IPS-20b (cell line): ENCODE data around the gene PEAR1.

Experiments
- H3K27ac ChIP-seq: one replicate; pipeline ENCODE4 v1.5.1; 2013; ENCODE audit warnings: low read length
- H3K27me3 ChIP-seq: 2 replicates; pipeline ENCODE4 v1.6.1; 2013; ENCODE audit warnings: mild to moderate bottlenecking, low read length, inconsistent platforms; ENCODE audit not compliant: insufficient read depth
- H3K36me3 ChIP-seq: 2 replicates; pipeline ENCODE4 v1.6.1; 2013; ENCODE audit warnings: low read depth, mild to moderate bottlenecking, inconsistent platforms, low read length, moderate library complexity; ENCODE audit not compliant: insufficient read depth
- H3K4me1 ChIP-seq: 2 replicates; pipeline ENCODE4 v1.6.1; 2013; ENCODE audit warnings: mild to moderate bottlenecking, control low read depth, inconsistent platforms, low read length, moderate library complexity; ENCODE audit not compliant: insufficient read depth
- H3K4me3 ChIP-seq: 2 replicates; pipeline ENCODE4 v1.5.1; 2013; ENCODE audit warnings: mild to moderate bottlenecking, low read length, inconsistent platforms
- H3K9ac ChIP-seq: 2 replicates; pipeline ENCODE4 v1.6.1; 2013; ENCODE audit warnings: low read depth, mild to moderate bottlenecking, inconsistent platforms, low read length, moderate library complexity
- H3K9me3 ChIP-seq: 2 replicates; pipeline ENCODE4 v1.6.1; 2013; ENCODE audit warnings: mild to moderate bottlenecking, low read depth, low read length, inconsistent platforms; ENCODE audit not compliant: insufficient read depth

Gene PEAR1

DNA sequence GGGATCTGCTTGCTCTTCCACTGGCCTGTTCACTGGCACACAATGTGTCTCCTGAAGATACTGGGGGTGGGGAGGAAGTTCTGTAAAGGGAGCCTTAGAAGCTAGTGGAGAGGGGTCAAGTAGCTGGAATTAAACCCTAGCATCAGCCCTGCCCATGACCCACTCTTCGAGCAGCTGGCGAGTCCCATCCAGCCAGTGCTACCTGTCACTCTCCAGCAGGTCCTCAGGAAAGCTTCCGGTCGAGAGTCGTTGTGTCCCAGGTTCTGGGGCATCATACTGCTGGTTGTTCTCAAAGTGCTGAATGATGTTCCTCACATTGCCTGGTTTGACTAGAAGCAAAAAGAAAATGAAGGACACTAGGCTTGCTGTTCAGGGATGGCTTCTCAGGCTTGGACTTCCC lies 57.9 kb downstream of the PEAR1 start:
- Histone ChIP-seq H3K4me3 (no peak overlapping the region), H3K9me3 (no peaks in the 10 kb centered on the region), H3K27ac (no peak overlapping the region), H3K36me3 (peaks cover 88% of the 10 kb centered on the region), H3K9ac (no peak overlapping the region), H3K4me1 (no peaks in the 10 kb centered on the region), H3K27me3 (no peaks in the 10 kb centered on the region)

DNA sequence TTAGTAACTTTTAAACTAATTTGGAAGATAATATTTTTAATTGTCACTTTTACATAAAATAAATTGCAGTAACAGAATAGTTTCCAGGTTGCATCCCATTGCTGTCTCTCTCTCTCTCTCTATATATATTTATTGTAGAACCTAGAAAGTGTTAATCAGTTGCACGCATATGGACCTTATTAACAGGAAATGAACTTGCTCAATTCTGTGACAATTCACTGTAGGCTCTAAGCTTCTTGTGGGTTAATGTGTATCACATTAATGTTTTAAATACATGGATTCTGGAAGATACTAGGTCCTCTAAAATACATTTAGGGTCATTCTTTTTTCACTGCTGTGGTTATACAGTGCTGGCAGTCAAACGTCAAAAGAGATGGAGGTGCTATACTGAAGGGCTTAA lies 60.1 kb downstream of the PEAR1 start:
- H3K9ac ChIP-seq = no peak overlapping the region

DNA sequence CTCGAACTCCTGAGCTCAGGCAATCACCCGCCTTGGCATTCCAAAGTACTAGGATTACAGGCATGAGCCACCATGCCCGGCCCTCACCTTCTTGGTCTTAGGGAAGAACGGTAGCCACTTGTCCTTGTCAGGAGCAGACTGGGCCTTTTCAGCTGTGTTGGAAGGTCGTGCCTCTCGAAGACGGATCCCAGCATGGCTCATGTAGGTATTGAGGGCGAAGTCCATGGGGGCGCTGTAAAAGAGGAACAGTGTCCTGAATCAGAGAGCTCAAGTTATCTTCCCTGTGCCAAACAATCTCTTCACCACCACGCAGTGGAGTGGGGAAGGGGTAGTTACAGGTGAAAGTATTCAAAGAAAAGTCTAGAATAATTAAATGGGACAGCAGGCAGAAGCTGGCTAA lies 62.8 kb downstream of the PEAR1 start:
- no peak overlapping the region for H3K9ac ChIP-seq
- no peak overlapping the region for H3K4me3 ChIP-seq
- H3K27ac ChIP-seq = no peak overlapping the region
- no peaks in the 10 kb centered on the region for H3K9me3 ChIP-seq
- H3K36me3 ChIP-seq = peaks cover 86% of the 10 kb centered on the region
- no peaks in the 10 kb centered on the region for H3K4me1 ChIP-seq
- no peaks in the 10 kb centered on the region for H3K27me3 ChIP-seq

More for the DNA sequence above, 60.1 kb downstream of the PEAR1 start:
- no peak overlapping the region for H3K4me3 ChIP-seq
- no peaks in the 10 kb centered on the region for H3K27me3 ChIP-seq
- peaks cover 88% of the 10 kb centered on the region for H3K36me3 ChIP-seq
- H3K4me1 ChIP-seq = no peaks in the 10 kb centered on the region
- H3K27ac ChIP-seq = no peak overlapping the region
- no peaks in the 10 kb centered on the region for H3K9me3 ChIP-seq

DNA sequence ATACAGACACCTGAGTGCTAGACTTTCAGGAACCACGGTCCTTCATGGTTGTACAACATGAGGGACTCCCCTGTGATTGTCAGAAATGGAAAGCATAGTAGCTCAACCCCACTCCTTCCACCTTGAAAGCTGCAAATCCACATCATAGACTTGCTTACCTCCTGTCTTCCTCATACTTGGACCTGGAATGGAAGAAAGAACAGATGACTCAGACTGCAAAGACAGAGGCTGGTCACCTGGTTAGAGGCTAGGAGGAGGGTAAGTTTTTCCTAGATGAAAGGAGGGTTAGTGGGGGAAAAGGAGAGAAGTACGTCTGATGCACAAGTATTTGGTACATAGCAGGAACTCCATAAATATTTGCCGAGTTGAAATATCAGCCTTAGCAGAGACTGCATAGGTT lies 64.1 kb downstream of the PEAR1 start:
- H3K27me3 ChIP-seq = no peaks in the 10 kb centered on the region
- H3K4me1 ChIP-seq = no peaks in the 10 kb centered on the region
- H3K36me3 ChIP-seq = peaks cover 84% of the 10 kb centered on the region
- no peaks in the 10 kb centered on the region for H3K9me3 ChIP-seq
- no peak overlapping the region for H3K9ac ChIP-seq
- H3K27ac ChIP-seq = no peak overlapping the region
- no peak overlapping the region for H3K4me3 ChIP-seq

DNA sequence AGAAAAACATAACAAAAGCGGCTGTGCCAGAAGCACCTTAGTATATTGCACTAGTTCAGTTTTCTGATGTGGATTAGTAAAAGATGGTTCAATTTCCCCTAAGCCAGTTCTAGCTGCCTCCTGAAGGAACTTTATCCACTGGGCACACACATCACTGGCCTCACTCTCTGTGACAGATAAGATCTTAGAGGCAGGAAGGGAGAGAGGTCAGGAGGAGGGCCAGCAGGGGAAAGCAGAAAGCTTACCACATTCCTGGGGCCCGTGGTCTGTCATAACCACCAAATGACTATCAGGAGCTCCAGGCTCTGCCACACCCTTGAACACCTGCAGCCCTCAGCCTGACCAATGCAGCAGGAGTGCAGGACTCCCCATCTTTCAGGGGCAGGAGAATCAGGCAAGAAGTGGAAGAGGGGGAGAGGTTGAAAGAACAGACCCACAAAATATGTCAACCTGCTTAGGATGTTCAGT lies 64.8 kb downstream of the PEAR1 start:
- H3K9me3 ChIP-seq = no peaks in the 10 kb centered on the region
- H3K4me3 ChIP-seq = no peak overlapping the region
- peaks cover 83% of the 10 kb centered on the region for H3K36me3 ChIP-seq
- H3K4me1 ChIP-seq = no peaks in the 10 kb centered on the region
- H3K27ac ChIP-seq = no peak overlapping the region
- H3K9ac ChIP-seq = no peak overlapping the region
- H3K27me3 ChIP-seq = no peaks in the 10 kb centered on the region

DNA sequence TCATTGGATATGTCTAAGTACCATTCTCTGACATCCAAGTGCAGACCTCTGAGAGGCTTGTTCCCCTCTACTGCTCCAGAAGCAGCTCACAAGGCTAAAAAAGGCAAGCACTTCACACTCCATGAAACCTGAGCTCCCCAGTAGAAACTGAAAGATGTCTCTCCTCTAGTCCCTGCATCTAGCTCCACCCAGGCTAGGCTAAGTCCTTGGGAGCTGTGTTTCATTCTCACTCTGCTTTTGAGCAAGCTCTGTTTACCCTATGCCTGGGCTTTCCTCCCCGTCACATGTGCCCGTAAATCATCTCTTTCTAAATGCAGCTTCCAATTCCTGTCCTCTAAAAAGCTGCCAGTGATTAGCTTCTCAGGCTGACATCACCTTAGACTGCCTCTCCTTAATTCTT lies 65.9 kb downstream of the PEAR1 start:
- Histone ChIP-seq H3K4me3 (no peak overlapping the region), H3K36me3 (peaks cover 89% of the 10 kb centered on the region), H3K4me1 (no peaks in the 10 kb centered on the region), H3K9ac (no peak overlapping the region), H3K27ac (no peak overlapping the region), H3K9me3 (no peaks in the 10 kb centered on the region), H3K27me3 (no peaks in the 10 kb centered on the region)

DNA sequence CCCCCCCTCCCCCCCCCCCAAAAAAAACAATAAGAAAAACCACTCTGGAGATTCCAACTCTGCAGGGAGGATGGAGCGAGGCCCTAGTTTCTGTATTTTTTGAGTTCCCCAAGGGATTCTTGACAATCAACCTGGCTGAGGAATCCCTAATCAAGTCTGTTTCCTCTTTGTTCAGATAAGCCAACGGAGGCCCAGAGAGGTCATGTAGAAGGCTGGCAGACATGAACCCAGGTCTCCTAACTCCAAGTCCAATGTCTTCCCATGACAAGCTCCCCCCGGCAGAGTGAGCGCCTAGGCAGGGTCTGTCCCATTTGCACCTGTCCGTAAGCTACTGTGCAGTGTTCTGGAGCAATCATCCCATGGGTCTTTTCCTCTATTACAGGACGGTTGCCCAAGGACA lies 66.4 kb downstream of the PEAR1 start:
- H3K9ac ChIP-seq = no peak overlapping the region
- no peaks in the 10 kb centered on the region for H3K4me1 ChIP-seq
- H3K36me3 ChIP-seq = peaks cover 88% of the 10 kb centered on the region
- no peak overlapping the region for H3K4me3 ChIP-seq
- H3K27me3 ChIP-seq = no peaks in the 10 kb centered on the region
- H3K27ac ChIP-seq = no peak overlapping the region
- H3K9me3 ChIP-seq = no peaks in the 10 kb centered on the region

DNA sequence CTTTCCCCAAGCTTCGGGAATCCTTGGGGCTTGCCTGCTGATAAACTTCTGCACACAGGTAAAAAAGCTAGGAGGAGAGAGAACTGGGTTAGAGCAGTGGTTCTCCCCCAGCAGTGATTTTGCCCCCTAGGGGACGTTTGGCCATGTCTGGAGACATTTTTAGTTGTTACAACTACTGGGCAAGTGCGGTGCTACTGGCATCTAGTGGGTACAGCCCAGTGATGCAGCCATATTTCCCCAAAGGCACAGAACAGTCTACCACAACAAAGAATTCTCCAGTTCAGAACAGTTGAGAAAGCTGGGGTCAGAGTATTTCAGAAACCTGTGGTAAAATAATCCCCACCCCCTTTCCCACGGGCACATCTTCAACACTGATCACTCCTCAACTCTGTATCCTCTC lies 68.2 kb downstream of the PEAR1 start:
- Histone ChIP-seq H3K9me3 (no peaks in the 10 kb centered on the region), H3K4me1 (no peaks in the 10 kb centered on the region), H3K4me3 (no peak overlapping the region), H3K27me3 (no peaks in the 10 kb centered on the region), H3K36me3 (peaks cover 88% of the 10 kb centered on the region), H3K9ac (no peak overlapping the region), H3K27ac (no peak overlapping the region)

DNA sequence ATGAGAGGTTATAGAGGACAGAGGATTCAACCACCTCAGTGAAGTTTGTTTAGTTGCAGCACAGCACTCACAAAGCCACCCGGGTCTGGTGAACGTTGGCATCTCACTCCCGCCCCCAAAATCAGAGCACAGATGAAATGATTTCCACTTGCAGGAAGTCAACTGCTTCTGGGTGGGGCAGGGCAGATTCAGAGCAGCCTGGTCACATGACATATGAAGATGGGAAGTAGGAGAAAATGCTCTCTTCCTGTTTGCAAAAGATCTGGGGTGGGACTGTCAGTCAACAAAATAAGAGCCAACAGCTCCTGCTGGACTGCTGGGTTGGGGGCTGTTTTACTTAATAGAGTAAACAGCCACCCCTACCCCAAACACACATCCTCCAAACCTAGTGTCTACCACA lies 70.1 kb downstream of the PEAR1 start:
- Histone ChIP-seq H3K4me3 (no peak overlapping the region), H3K27me3 (no peaks in the 10 kb centered on the region), H3K27ac (no peak overlapping the region), H3K36me3 (peaks cover 88% of the 10 kb centered on the region), H3K9me3 (no peaks in the 10 kb centered on the region), H3K4me1 (no peaks in the 10 kb centered on the region), H3K9ac (no peak overlapping the region)

DNA sequence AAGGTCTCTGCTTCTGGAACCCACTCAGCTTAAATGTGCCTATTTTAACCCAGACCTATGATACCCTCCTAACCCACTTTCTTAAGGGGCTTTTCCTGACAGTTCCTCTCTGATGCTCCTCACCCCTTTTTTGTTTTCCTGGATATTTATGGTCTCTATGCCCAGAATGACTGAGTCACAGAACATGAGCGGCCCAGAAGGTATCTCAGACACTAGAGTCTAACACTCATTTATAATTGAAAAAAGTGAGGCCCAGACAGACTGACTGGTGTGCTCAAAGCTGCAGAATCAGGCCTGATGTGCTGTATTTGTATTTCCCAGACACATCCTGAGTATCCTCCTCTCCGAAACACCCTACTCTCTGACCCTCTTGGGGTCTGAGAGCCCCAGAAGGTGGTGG lies 70.9 kb downstream of the PEAR1 start:
- Histone ChIP-seq H3K4me1 (no peaks in the 10 kb centered on the region), H3K9ac (no peak overlapping the region)

More for the DNA sequence above, 70.9 kb downstream of the PEAR1 start:
- H3K4me3 ChIP-seq = no peak overlapping the region
- no peaks in the 10 kb centered on the region for H3K27me3 ChIP-seq
- H3K27ac ChIP-seq = no peak overlapping the region
- H3K9me3 ChIP-seq = no peaks in the 10 kb centered on the region
- peaks cover 88% of the 10 kb centered on the region for H3K36me3 ChIP-seq
